ENCODE measurements around the gene ARHGAP15.

The ARHGAP15 gene

DNA sequence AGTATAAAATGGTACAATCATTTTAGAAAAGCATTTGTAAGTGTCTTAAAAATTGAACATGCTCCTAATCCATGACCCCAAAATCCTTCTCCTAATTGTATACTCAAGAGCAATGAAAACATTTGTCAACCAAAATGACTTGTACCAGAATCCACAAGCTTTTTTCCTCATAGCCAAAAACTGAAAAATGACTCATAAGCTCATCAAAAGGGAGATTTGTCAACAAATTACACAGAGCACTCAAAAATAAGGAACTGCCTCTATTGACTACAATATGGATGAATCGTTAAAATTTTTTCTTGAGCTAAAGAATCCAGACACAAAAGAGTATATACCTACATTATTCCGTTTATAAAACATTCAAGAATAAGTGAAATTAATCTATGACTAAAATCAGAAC is 544.8 kb downstream of the ARHGAP15 start:
- H3K4me3 ChIP-seq = no peak overlapping the region
- no peak for DNase-seq (ENCODE audit: low spot score)
- no peak for TF ChIP-seq CTCF (IDR thresholded peaks at IDR 0.05)
- no peak overlapping the region for H3K27ac ChIP-seq

GRCh38 chr2:143675021-143675420 is 545.8 kb downstream of the ARHGAP15 start:
- TF ChIP-seq CTCF (IDR thresholded peaks at IDR 0.05) = no peak
- Histone ChIP-seq H3K27ac (no peak overlapping the region), H3K4me3 (no peak overlapping the region)
- no peak for DNase-seq (ENCODE audit: low spot score)

DNA sequence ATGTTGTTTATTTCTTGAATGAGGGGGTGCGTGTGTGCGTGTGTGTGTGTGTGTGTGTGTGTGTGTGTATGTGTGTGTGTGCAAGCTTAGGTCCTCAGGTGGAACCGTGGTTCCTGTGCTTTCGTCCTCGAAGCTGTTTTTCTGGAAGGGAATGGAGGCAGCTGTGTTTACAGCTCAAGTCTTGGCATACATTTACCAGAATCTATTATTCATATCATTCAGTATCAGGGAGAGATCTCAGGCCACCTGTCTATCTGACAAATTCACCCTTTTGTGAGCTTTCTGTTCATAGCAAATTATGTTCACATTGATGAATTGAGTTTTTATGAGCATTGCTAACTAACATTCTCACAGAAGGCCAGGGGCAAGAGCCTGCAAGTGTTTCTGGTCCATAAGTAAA is 550.4 kb downstream of the ARHGAP15 start:
- no peak overlapping the region for H3K4me3 ChIP-seq
- no peak for TF ChIP-seq CTCF (IDR thresholded peaks at IDR 0.05)
- no peak overlapping the region for H3K27ac ChIP-seq
- DNase-seq (ENCODE audit: low spot score) = no peak

DNA sequence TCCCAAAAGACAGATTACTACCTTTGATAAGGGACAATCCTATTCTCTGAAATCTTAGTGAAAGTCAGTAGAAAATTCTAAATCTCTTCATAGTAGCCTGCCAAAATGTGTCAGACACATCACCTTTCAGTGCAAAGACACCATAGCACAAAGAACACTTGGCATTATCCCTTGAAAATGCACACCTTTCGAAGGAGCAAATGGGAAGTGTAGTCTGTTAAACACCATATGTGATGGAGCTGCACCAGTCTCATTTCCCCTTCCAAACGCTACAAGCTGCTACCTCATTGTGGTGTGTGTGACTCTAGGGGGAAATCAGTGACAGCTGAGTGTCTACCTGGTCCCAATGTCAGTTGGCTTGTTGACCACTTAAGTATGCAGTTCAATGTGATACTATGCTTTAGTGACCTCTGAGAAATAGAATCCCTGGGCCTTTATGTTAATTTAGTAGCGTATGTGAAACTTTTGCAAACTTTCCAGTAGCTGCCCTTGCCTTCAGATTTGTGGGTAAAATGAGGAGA is 551.7 kb downstream of the ARHGAP15 start:
- DNase-seq (ENCODE audit: low spot score) = no peak
- H3K4me3 ChIP-seq = no peak overlapping the region
- H3K27ac ChIP-seq = no peak overlapping the region
- no peak for TF ChIP-seq CTCF (IDR thresholded peaks at IDR 0.05)

GRCh38 chr2:143682436-143683055 is 553.3 kb downstream of the ARHGAP15 start:
- no peak overlapping the region for H3K27ac ChIP-seq
- DNase-seq (ENCODE audit: low spot score) = no peak
- H3K4me3 ChIP-seq = no peak overlapping the region
- TF ChIP-seq CTCF (IDR thresholded peaks at IDR 0.05) = no peak

GRCh38 chr2:143683977-143684376 is 554.8 kb downstream of the ARHGAP15 start:
- no peak for DNase-seq (ENCODE audit: low spot score)
- H3K4me3 ChIP-seq = no peak overlapping the region
- H3K27ac ChIP-seq = no peak overlapping the region
- no peak for TF ChIP-seq CTCF (IDR thresholded peaks at IDR 0.05)

DNA sequence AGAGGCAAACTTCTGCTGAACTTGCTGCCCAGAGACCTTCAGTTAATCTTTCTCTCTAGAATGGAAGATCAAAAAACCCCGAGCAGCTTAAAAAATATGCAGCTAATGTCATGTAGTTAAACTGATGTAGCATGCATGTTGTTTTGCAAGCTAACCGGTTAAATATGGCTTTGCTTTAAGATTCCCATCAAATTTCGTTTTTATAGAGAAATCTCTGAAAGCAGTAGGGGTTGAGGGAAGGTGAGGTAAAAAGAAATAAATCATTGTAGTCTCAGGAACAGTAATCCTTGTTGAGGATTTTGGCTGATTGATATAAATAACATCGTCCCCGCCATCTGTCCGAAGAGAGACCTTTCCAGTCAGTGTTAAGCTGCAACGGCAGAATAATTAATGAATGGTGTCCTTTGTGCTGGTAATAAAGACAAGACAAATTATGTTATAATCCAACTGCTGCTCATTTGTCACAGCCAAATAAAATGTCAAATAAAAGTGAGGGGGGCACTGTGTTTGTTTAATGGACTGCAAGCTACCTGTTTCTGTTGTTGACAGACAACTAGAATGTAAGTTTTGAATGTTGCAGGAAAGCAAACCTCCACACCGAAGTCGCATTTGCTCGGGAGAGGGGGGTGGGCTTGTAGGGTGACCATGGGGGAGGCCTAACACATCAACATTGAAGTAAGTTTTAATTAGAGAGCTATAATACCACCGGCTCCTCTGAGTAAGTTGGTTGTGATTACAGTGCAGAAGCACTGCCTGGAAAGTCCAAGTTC is 555.5 kb downstream of the ARHGAP15 start:
- TF ChIP-seq CTCF (IDR thresholded peaks at IDR 0.05) = no peak
- H3K27ac ChIP-seq = no peak overlapping the region
- DNase-seq (ENCODE audit: low spot score) = no peak
- H3K4me3 ChIP-seq = no peak overlapping the region

Data from coronary artery (tissue), 2 donors.